GM21390 (cell line): ENCODE data around the gene CACNG3.
"Not testable (repeated sequence)": the region's sequence is repeated elsewhere in the genome, so short reads cannot be mapped to it uniquely, and the experiment has no call there.

Source experiments
- ATAC-seq: cut with Tn5 transposase; IDR thresholded peaks from one replicate; pipeline ENCODE4 v1.9.1; 2021; ENCODE audit not compliant: unreplicated experiment

CACNG3 gene

GRCh38 chr16:24255456-24256371, at the start of gene CACNG3:
Gene CACNG3 (plus strand): TSS chr16:24256335. CDS start chr16:24256755, 420 bp downstream.
- no peak for ATAC-seq

GRCh38 chr16:24206926-24207325, 49.2 kb upstream of the CACNG3 start:
- no peak for ATAC-seq

GRCh38 chr16:24208710-24209109, 47.4 kb upstream of the CACNG3 start:
- no peak for ATAC-seq

GRCh38 chr16:24214992-24215391, 41.1 kb upstream of the CACNG3 start:
- no peak for ATAC-seq

- ATAC-seq, result no peak
Observed at GRCh38 chr16:24216961-24217360, 39.2 kb upstream of the CACNG3 start.

- no peak for ATAC-seq
Observed at GRCh38 chr16:24217461-24217860, 38.7 kb upstream of the CACNG3 start.

- ATAC-seq, result no peak
Observed at GRCh38 chr16:24218299-24218698, 37.8 kb upstream of the CACNG3 start.

GRCh38 chr16:24221219-24221618, 34.9 kb upstream of the CACNG3 start:
- no peak for ATAC-seq

GRCh38 chr16:24228514-24228913, 27.6 kb upstream of the CACNG3 start:
- ATAC-seq, result no peak

GRCh38 chr16:24232936-24233335, 23.2 kb upstream of the CACNG3 start:
- no peak for ATAC-seq

- ATAC-seq, result no peak
Observed at GRCh38 chr16:24234737-24235136, 21.4 kb upstream of the CACNG3 start.

- no peak for ATAC-seq
Observed at GRCh38 chr16:24235806-24236205, 20.3 kb upstream of the CACNG3 start.

- not testable (repeated sequence) for ATAC-seq
Observed at GRCh38 chr16:24238846-24239245, 17.3 kb upstream of the CACNG3 start.

- no peak for ATAC-seq
Observed at GRCh38 chr16:24246911-24247607, 9.1 kb upstream of the CACNG3 start.

GRCh38 chr16:24253192-24253591, 2.9 kb upstream of the CACNG3 start:
- ATAC-seq, result no peak

GRCh38 chr16:24257958-24258357, 1.8 kb downstream of the CACNG3 start:
- ATAC-seq, result no peak

- ATAC-seq, result no peak
Observed at GRCh38 chr16:24258791-24259190, 2.7 kb downstream of the CACNG3 start.

GRCh38 chr16:24262816-24263215, 6.7 kb downstream of the CACNG3 start:
- ATAC-seq, result no peak

- ATAC-seq, result no peak
Observed at GRCh38 chr16:24270721-24271442, 14.7 kb downstream of the CACNG3 start.

- no peak for ATAC-seq
Observed at GRCh38 chr16:24272379-24272778, 16.2 kb downstream of the CACNG3 start.

- no peak for ATAC-seq
Observed at GRCh38 chr16:24273508-24274182, 17.5 kb downstream of the CACNG3 start.
